Kidney (tissue), 14 donors: Measurements from ENCODE around the gene TPRN. TPM values are rescaled to one million over a fixed set of nuclear protein-coding genes. Genes with fewer than 3 reads are reported as not detected.

Experiments
- DNase-seq, 5 donors: peaks; one replicate each; pipeline ENCODE4 v3.0.0-alpha.2; 2013 to 2020
- FAIRE-seq: peaks from 2 replicates; lab custom pipeline; 2012; peaks lifted over from hg19 to GRCh38; lab: Jason Lieb, UNC
- H3K27ac ChIP-seq, 2 donors: one replicate each; pipeline ENCODE4 v1.7.0; 2013; ENCODE audit warnings: low read depth in 2 of 2, low read length in 2 of 2, inconsistent platforms in 1 of 2
- H3K27me3 ChIP-seq: one replicate; pipeline ENCODE4 v1.7.1; 2013; ENCODE audit warnings: low read length, inconsistent platforms; ENCODE audit not compliant: control insufficient read depth, insufficient read depth
- H3K36me3 ChIP-seq, 3 donors: one replicate each; pipeline versions ENCODE4 v1.7.0 to v1.7.1; 2013; ENCODE audit warnings: low read length in 3 of 3, control low read depth in 1 of 3, inconsistent platforms in 1 of 3; ENCODE audit not compliant: insufficient read depth in 3 of 3, control insufficient read depth in 2 of 3
- H3K4me1 ChIP-seq, 3 donors: one replicate each; pipeline versions ENCODE4 v1.7.0 to v1.7.1; 2013; ENCODE audit warnings: low read length in 3 of 3, inconsistent platforms in 1 of 3, low read depth in 1 of 3; ENCODE audit not compliant: control insufficient read depth in 2 of 3, insufficient read depth in 2 of 3
- H3K4me3 ChIP-seq, 3 donors: one replicate each; pipeline versions ENCODE4 v1.7.0 to v1.8.1; 2013; ENCODE audit warnings: low read length in 3 of 3, control low read depth in 1 of 3, inconsistent platforms in 1 of 3
- H3K9ac ChIP-seq, 3 donors: one replicate each; pipeline versions ENCODE4 v1.7.0 to v1.7.1; 2013; ENCODE audit warnings: low read length in 3 of 3, control low read depth in 1 of 3, inconsistent platforms in 1 of 3
- H3K9me3 ChIP-seq, 3 donors: one replicate each; pipeline versions ENCODE4 v1.7.0 to v1.7.1; 2013; ENCODE audit warnings: low read length in 3 of 3, control low read depth in 1 of 3, inconsistent platforms in 1 of 3; ENCODE audit not compliant: control insufficient read depth in 2 of 3, insufficient read depth in 1 of 3
- intact Hi-C: fragments of 100-400 bp; cut with DNase I; formaldehyde crosslinking; loops from one replicate; pipeline ENCODE4 v1.11.1; 2022
- polyA plus RNA-seq: library from polyadenylated mRNA; stranded (reverse); fragments of 350-450 nt; fragmentation: Illumina TruSeq; extraction: RNeasy Lipid Tissue Mini Kit (QIAGEN cat#74804); gene quantifications from one replicate; pipeline ENCODE4 v1.2.3, GENCODE V29; 2014; ENCODE audit warnings: low read depth, low replicate concordance; ENCODE audit not compliant: insufficient read depth
- total RNA-seq: library from RNA; stranded (reverse); fragmentation: NEBNext Ultra II Directional; extraction: Animal tissue kit (Norgen Biotek cat#: 25700); gene quantifications from one replicate; pipeline ENCODE4 v1.2.1, GENCODE V29; 2021
- TF ChIP-seq, protein P1 (sequence below): IDR thresholded peaks from 3 replicates; pipeline ENCODE4 v1.5.1; 2012; ENCODE audit warnings: mild to moderate bottlenecking, moderate library complexity, borderline replicate concordance; ENCODE audit not compliant: insufficient read depth; ENCODE audit errors: extremely low read depth
- donor health status: control.
- donor health status: control.
- donor health status: control.
- donor health status: control.
- donor health status: control.
- donor health status: DM: yes; HTN: yes; CAD: no.
- donor health status: Normal renal cell carcinoma (clear cell type).

The TPRN gene
- total and polyA plus RNA-seq, 2 donors from 2014 or later: 47.2 to 49.5 TPM

DNA sequence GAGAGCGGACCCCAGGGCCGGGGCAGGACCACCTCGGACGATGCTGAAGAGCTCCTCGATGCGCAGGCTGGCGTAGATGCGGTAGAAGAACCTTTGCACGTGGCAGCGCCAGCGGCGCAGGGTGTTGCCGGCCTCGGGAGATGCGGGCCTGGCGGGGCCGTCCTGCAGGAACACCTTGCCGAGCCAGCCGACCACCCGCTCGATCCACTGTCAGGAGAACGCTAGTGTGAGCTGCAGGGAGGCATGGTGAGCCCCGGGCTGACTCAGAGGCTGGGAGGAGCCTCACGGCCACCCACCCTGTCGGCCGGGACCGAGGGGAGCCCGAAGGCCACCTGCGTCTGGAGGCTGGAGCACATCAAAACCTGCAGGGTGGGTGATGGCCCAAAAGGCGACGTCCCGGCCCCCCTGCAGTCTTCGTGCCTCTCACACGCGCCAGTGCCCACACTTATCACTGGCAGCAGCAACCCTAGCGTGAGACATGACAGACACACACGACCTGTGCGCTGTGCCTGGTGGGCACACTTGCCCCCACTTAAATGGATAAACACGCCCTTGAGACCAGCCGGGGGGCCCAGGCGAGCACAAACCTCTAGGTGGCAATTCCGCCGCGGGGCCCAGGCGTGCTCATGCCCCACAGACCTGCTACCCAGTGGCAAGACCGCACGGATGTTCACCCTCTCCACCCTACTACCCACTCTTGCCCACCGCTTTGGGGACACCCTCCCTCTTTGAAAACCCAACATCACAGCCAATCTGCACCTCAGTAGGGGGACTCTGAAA lies 15.5 kb downstream of the TPRN start:
- DNase-seq: no peak
- FAIRE-seq: no peak

DNA sequence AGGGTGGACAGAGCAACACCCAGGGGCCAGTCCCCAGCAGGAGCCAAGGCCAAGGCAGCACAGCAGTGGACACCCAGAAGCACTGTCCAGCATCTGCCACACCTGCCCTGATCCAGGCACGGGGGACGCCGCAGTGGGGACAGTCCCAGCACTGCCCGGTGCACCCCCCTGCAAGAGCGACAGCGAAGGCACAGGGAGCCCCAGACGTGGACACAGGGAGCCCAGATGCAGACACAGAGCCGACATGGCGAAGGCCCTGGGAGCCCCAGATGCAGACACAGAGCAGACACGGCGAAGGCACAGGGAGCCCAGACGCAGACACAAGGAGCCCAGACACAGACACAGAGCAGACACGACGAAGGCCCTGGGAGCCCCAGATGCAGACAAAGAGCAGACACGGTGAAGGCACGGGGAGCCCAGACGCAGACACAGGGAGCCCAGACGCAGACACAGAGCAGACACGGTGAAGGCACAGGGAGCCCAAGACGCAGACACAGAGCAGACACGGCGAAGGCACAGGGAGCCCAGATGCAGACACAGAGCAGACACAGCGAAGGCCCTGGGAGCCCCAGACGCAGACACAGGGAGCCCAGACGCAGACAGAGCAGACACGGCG lies 16.5 kb downstream of the TPRN start:
- DNase-seq: no peak
- no peak for FAIRE-seq
- Histone ChIP-seq H3K9ac (no peak overlapping the region), H3K9me3 (no peaks in the 10 kb centered on the region), H3K4me3 (no peak overlapping the region), H3K36me3 (peaks cover 0 to 27% (median 26%) of the 10 kb centered on the region in 3 donors), H3K4me1 (peaks cover 4 to 19% (median 14%) of the 10 kb centered on the region in 3 donors), H3K27ac (no peak overlapping the region), H3K27me3 (no peaks in the 10 kb centered on the region)
- intact Hi-C loops: no loop called here
- TF ChIP-seq, protein P1, sequence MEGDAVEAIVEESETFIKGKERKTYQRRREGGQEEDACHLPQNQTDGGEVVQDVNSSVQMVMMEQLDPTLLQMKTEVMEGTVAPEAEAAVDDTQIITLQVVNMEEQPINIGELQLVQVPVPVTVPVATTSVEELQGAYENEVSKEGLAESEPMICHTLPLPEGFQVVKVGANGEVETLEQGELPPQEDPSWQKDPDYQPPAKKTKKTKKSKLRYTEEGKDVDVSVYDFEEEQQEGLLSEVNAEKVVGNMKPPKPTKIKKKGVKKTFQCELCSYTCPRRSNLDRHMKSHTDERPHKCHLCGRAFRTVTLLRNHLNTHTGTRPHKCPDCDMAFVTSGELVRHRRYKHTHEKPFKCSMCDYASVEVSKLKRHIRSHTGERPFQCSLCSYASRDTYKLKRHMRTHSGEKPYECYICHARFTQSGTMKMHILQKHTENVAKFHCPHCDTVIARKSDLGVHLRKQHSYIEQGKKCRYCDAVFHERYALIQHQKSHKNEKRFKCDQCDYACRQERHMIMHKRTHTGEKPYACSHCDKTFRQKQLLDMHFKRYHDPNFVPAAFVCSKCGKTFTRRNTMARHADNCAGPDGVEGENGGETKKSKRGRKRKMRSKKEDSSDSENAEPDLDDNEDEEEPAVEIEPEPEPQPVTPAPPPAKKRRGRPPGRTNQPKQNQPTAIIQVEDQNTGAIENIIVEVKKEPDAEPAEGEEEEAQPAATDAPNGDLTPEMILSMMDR: no peak

More for the DNA sequence above, 15.5 kb downstream of the TPRN start:
- Histone ChIP-seq H3K9me3 (no peaks in the 10 kb centered on the region), H3K27ac (no peak overlapping the region), H3K27me3 (no peaks in the 10 kb centered on the region), H3K36me3 (peaks cover 0 to 27% (median 24%) of the 10 kb centered on the region in 3 donors), H3K9ac (no peak overlapping the region), H3K4me3 (no peak overlapping the region), H3K4me1 (peaks cover 4 to 29% (median 23%) of the 10 kb centered on the region in 3 donors)
- intact Hi-C loops: no loop called here
- TF ChIP-seq, protein P1: no peak

DNA sequence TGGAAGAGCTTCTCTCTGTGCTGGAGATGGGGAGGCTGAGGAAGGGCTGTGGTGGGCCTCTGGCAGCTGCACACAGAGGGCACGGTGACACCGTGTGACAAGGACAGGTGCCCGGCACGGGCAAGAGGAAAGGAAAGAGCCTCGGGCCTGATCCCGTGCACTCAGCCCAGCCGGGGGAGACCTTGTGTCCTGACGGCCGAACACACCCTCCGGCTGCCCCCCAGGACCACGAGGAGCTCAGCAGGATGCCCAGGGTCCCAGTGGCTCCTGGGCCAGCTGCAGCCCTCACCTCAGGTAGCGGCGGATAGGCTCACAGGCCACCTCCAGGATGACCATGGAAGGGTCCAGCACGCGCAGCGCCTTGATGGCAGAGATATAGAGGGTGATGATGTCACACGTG lies 17.7 kb downstream of the TPRN start:
- Histone ChIP-seq H3K9me3 (no peaks in the 10 kb centered on the region), H3K9ac (no peak overlapping the region), H3K27me3 (no peaks in the 10 kb centered on the region), H3K4me1 (peaks cover 4 to 17% (median 14%) of the 10 kb centered on the region in 3 donors), H3K36me3 (peaks cover 0 to 27% (median 26%) of the 10 kb centered on the region in 3 donors), H3K27ac (no peak overlapping the region), H3K4me3 (no peak overlapping the region)
- FAIRE-seq (no peak), DNase-seq (no peak)
- TF ChIP-seq, protein P1: no peak
- intact Hi-C loops: no loop called here
